ENCODE measurements around the gene WDR4.
"Not testable (repeated sequence)": the region's sequence is repeated elsewhere in the genome, so short reads cannot be mapped to it uniquely, and the experiment has no call there.

Gene WDR4

DNA sequence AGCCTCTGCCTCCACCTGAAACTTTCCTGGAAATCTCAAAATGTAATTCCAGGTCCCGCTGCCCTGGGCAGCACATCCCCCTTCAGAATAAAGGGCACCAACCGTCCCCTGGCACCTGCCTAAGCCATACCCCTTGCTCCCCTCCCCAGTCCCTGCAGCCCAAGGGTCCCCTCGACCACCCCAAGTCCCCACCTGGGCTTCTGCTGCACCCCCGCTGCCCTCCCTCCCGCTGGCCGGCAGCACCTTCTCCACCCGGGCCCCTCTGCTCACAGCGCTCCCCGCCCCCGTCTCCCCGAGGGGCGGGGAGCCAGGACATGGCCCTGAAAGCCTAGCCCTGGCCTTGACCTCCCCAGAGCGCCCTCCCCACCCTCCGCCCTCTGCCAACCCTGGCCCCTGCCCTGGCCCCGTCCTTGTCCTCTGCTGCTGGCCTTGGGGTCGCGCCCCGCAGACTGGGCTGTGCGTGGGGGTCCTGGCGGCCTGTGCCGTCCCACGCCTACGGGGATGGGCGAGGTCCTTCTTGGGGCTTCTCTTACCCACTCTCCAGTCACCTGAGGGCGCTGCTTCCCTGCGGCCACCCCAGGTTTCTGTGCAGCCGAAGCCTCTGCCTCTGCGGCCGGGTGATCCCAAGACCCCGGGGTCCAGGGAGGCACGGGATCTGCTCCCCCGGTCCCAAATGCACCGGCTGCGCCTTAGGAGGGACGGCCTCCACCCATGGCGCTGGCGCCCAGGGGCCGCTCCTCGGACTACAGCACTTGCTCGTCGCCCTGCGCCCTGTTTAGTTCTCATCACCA, 41.7 kb downstream of the WDR4 start:
- DNase-seq: no peak

DNA sequence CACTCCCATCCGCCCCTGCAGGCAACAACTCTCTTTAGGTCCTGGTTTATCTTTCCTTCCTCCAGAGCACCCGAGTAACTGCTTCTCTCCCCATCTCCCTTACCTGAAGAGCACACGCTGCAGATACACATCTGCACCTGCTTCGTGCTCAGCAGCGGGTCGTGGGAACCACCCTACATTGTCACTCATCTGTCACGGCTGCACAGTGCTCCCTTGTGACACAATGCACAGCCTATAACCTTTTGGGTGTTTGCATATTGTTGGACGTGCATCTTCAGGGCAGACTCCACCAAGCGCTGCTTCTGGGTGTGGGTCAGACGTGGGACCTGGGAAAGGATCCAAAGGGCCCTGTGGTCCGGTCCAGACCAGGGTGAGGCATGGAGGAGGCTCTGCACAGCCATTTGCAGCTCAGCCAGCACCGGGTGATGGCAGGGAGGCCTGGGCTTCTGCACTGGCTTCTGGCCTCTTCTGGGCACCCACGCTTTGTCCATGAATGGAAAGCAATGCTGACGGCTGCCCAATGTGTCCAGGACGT, 42.5 kb downstream of the WDR4 start:
- DNase-seq: no peak

- DNase-seq: no peak
These were observed 43.0 kb downstream of the WDR4 start for GRCh38 chr21:42836402-42836666.

GRCh38 chr21:42835611-42836401, 43.5 kb downstream of the WDR4 start:
- no peak for DNase-seq

GRCh38 chr21:42835211-42835610, 44.1 kb downstream of the WDR4 start:
- DNase-seq: no peak

- no peak for DNase-seq
These were observed 44.6 kb downstream of the WDR4 start for GRCh38 chr21:42834726-42835191.

GRCh38 chr21:42833859-42834725, 45.2 kb downstream of the WDR4 start:
- no peak for DNase-seq

GRCh38 chr21:42833439-42833815, 45.9 kb downstream of the WDR4 start:
- peak; percentile 16 for DNase-seq

DNA sequence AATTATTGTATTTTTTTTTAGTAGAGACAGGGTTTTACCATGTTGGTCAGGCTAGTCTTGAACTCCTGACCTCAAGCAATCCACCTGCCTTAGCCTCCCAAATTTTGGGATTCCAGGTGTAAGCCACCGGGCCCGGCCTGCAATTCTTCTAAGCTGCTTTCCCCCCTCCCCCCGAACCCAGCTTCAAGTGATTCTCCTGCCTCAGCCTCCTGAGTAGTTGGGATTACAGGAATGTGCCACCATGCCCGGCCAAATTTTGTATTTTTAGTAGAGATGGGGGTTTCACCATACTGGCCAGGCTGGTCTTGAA, 47.1 kb downstream of the WDR4 start:
- DNase-seq: not testable (repeated sequence)

DNA sequence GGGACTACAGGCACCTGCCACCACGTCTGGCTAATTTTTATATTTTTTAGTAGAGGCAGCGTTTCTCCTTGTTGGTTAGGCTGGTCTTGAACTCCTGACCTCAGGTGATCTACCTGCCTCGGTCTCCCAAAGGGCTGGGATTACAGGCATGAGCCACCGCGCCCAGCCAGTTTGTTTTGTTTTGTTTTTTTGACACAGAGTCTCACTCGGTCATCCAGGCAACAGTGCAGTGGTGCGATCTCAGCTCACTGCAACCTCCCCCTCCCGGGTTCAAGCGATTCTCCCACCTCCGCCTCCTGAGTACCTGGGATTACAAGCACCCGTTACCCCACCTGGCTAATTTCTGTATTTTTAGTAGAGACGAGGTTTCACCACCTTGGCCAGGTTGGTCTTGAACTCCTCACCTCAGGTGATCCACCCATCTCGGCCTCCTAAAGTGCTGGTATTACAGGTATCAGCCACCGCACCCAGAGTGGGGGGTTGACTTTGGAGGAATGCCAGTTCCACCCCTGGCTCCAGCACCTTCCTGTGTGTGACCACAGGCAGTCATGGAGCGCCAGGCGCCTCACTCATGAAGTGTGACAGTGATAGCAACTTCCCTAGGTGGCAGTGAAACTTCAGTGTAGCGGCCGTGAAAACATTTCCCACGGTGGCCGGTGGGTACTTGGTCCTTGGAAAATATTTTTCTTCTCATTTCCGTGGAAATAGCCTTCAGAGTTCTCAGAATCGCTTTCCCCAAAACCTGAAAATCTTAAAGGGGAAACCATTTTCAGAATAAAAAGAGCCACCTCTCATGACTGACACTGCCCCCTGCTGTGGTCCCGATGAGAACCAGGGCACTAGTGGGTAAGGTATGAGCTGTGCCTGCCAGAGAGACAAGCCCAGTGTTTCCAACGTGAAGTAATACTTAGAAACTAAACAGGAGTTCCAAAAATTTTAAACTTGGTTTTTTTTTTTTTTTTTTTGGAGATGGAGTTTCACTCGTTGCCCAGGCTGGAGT, 48.6 kb downstream of the WDR4 start:
- no peak for DNase-seq

DNA sequence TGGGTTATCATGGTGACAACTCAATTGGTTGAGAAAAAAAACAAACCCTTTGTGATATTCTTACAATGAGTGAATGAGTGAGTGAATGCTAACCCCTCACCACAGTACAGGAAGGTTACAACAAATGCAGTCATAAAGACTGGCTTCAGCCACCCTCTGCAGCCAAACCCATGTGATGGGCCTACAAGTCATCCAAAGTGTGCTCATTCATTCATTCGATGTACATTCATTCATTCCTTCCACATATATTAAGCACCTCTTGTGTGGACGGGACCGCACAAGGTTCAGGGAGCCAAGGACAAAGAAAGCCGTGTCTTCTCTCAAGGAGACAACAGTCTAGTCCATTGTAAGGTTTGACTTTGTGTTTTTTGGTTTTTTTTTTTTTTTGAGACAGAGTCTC, 49.4 kb downstream of the WDR4 start:
- no peak for DNase-seq

GRCh38 chr21:42829417-42829816, 49.9 kb downstream of the WDR4 start:
- no peak for DNase-seq

DNA sequence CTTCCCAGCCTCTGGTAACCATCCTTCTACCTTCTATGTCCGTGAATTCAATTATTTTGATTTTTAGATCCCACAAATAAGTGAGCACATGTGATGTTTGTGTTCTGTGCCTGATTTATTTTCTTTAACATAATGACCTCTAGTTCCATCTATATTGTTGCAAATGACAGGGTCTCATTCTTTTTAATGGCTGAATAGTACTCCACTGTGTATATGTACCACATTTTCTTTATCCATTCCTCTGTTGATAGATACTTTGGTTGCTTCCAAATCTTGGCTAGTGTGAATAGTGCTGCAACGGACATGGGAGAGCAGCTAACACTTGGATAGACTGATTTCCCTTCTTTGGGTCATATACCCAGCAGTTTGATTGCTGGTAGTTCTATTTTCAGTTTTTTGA, 51.8 kb downstream of the WDR4 start:
- no peak for DNase-seq

DNA sequence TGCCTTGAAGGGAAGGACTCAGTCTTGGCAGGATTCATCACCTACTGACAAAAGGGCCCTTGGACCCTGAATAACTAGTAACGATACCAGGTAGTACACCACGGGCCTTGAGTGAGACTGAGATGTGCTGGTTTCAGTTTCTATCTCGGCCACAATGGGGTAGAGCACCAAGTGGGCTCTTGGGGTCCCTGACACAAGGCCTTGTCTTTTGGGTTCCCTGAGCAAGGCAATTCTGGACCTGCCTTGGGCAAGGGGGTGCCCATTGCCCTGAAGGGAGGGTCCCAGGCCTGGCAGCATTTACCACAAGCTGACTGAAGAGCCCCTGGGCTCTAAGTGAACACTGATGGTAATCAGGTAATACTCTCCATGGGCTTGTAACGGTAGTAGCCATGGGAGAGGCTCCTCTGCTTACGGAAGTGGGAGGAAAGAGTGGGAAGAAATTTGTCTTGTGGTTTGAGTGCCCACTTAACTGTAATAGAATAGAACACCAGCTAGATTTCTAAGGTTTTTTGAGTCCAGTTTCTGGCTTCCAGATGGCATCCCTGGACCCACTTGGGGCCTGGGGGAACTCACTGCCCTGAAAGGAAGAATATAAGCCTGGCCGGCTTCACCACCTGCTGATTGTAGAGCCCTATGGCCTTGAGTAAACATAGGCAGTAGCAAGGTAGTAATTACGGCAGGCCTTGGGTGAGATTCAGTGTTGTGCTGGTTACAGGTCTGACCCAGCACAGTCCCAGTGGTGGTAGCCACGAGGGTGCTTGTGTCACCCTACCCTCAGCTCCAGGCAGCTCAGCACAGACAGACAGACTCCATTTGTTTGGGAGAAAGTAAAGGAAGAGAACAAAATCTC, 58.5 kb downstream of the WDR4 start:
- no peak for DNase-seq

DNA sequence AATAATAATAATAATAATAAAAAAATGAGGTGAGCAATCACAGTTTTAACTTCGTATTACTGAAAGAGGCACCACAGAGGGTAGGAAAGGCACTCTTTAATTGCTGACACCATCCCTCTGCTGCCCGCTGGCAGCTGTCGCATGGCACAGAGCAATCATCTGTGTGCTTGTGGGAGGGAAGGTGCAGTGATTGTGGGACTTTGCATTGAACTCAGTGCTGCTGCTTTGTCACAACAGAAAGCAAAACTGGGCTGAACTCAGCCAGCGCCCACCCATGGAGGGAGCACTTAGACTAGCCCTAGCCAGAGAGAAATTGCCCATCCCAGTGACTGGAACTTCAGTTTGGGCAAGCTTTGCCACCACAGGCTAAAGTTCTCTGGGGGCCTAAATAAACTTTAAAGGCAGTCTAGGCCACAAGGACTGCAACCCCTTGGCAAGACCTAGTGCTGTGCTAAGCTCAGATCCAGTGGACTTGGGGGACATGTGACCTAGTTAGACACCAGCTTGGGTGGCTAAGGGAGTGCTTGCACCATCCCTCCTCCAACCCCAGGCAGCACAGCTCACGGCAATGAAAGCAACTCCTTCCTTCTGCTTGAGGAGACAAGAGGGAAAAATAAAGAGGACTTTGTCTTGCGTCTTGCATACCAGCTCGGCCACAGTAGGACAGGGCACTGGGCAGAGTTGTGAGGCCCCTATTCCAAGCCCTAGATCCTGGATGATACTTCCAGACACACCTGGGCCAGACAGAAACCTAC, 59.3 kb downstream of the WDR4 start:
- no peak for DNase-seq

DNA sequence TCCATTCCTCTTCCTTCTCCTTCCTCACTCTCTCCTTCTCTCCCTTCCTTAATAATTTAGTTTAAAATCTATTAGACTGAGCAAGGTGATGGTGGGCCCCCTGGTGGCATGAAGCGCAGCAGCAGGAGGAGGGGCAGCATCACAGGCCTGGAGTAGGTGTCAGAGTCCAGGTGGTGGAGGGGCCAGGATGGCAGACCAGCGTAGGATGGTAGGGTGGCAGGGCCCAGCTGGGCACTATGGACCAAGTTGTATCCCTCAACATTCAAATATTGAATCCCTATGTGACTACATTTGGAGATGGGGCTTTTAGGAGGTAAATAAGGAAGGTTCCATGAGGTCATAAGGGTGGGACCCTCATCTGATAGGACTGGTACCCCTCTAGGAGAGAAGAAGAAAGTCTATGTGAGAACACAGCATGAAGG, 61.0 kb downstream of the WDR4 start:
- peak; percentile 32 for DNase-seq

GRCh38 chr21:42815217-42815616, 64.1 kb downstream of the WDR4 start:
- no peak for DNase-seq

GRCh38 chr21:42812528-42813241, 66.7 kb downstream of the WDR4 start:
- DNase-seq: not testable (repeated sequence)

- no peak for DNase-seq
These were observed 67.4 kb downstream of the WDR4 start for GRCh38 chr21:42811960-42812359.

All from EL (cell line).